K562 (cell line): ENCODE data around the gene HOXB6. TPM values are rescaled to one million over a fixed set of nuclear protein-coding genes. Genes with fewer than 3 reads are reported as not detected.

ENCODE experiments used
- CHCHD3 ChIP-seq: fragments of 250-450 bp; sonication (Bioruptor Pico); IDR thresholded peaks from 2 replicates; pipeline ENCODE4 v2.1.2; 2022; ENCODE audit warnings: mild to moderate bottlenecking
- CLOCK ChIP-seq: fragments of 250-450 bp; sonication (Bioruptor Pico); IDR thresholded peaks from 2 replicates; pipeline ENCODE4 v1.4.0; 2020; ENCODE audit warnings: mild to moderate bottlenecking, moderate library complexity, borderline replicate concordance
- E2F1 ChIP-seq: sonication (generic); formaldehyde crosslinking; IDR thresholded peaks from 2 replicates; pipeline ENCODE4 v1.8.1; 2023; ENCODE audit warnings: mild to moderate bottlenecking, missing genetic modification reagents, moderate library complexity
- IRF2 ChIP-seq: sonication (generic); formaldehyde crosslinking; IDR thresholded peaks from 2 replicates; pipeline ENCODE4 v1.8.1; 2022; ENCODE audit warnings: mild to moderate bottlenecking, missing genetic modification reagents
- JUN ChIP-seq, 2 experiments: sonication (generic) in 1 of 2; formaldehyde crosslinking in 1 of 2; IDR thresholded peaks; 2 replicates each; pipeline versions ENCODE4 v1.6.1 to v1.8.0; 2012 to 2022; ENCODE audit warnings: borderline replicate concordance in 2 of 2, mild to moderate bottlenecking in 2 of 2, improper control_type of control experiment in 1 of 2, low read depth in 1 of 2, low read length in 1 of 2, missing genetic modification reagents in 1 of 2
- JUND ChIP-seq, 2 experiments: IDR thresholded peaks; 2 replicates in 1 of 2; 3 replicates in 1 of 2; pipeline ENCODE4 v1.6.1; 2011; ENCODE audit warnings: borderline replicate concordance in 2 of 2, low read depth in 2 of 2, low read length in 2 of 2, improper control_type of control experiment in 1 of 2, missing biosample characterization in 1 of 2, missing genetic modification characterization in 1 of 2, missing genetic modification reagents in 1 of 2
- KAT7 ChIP-seq: sonication (generic); formaldehyde crosslinking; IDR thresholded peaks from 2 replicates; pipeline ENCODE4 v1.8.0; 2022; ENCODE audit warnings: missing genetic modification reagents, mild to moderate bottlenecking, borderline replicate concordance
- LEF1 ChIP-seq: fragments of 450-650 bp; IDR thresholded peaks from 2 replicates; pipeline ENCODE4 v1.6.1; 2016; ENCODE audit warnings: mild to moderate bottlenecking
- MCM2 ChIP-seq: fragments of 450-650 bp; IDR thresholded peaks from 2 replicates; pipeline ENCODE4 v1.6.1; 2017; ENCODE audit warnings: low read depth, mild to moderate bottlenecking
- MEF2A ChIP-seq: IDR thresholded peaks from 2 replicates; pipeline ENCODE4 v1.6.1; 2011; ENCODE audit warnings: low read depth, mild to moderate bottlenecking, low read length, moderate library complexity; ENCODE audit not compliant: control insufficient read depth
- POLR2AphosphoS5 ChIP-seq: IDR thresholded peaks from 2 replicates; pipeline ENCODE4 v1.6.1; 2011; ENCODE audit warnings: mild to moderate bottlenecking, low read depth, low read length, moderate library complexity; ENCODE audit not compliant: control insufficient read depth, insufficient read depth
- PRDM10 ChIP-seq: fragments of 450-650 bp; IDR thresholded peaks from 2 replicates; pipeline ENCODE4 v1.6.1; 2018; ENCODE audit not compliant: partially characterized antibody
- SP2 ChIP-seq: IDR thresholded peaks from 2 replicates; pipeline ENCODE4 v1.6.1; 2011; ENCODE audit warnings: mild to moderate bottlenecking, low read depth, low read length, moderate library complexity; ENCODE audit not compliant: poor library complexity, severe bottlenecking; ENCODE audit errors: extremely low read depth
- TRIM28 ChIP-seq: fragments of 450-650 bp; IDR thresholded peaks from 2 replicates; pipeline ENCODE4 v1.6.1; 2017
- ZBTB7A ChIP-seq: IDR thresholded peaks from 2 replicates; pipeline ENCODE4 v1.6.1; 2011; ENCODE audit warnings: low read depth, mild to moderate bottlenecking, low read length, moderate library complexity, borderline replicate concordance; ENCODE audit not compliant: control insufficient read depth
- ZNF197 ChIP-seq: fragments of 200-800 bp; sonication (Bioruptor generic); IDR thresholded peaks from 2 replicates; pipeline ENCODE4 v1.6.1; 2016; ENCODE audit warnings: low read depth, missing genetic modification characterization, missing compliant biosample characterization
- ZNF57 ChIP-seq: fragments of 450-650 bp; formaldehyde crosslinking; IDR thresholded peaks from 2 replicates; pipeline ENCODE4 v1.4.0; 2020; ENCODE audit warnings: mild to moderate bottlenecking, moderate library complexity
- polyA plus RNA-seq, 8 experiments: library from polyadenylated mRNA; depleted of rRNA in 4 of 8; stranded (reverse) in 5 of 8; unstranded in 3 of 8; fragments of >200 nt; fragmentation: Nextera tagmentation in 2 of 8; fragmentation: Illumina TruSeq in 1 of 8; extraction: Ambion mirVana in 2 of 8; extraction: Trizol in 1 of 8; gene quantifications; 2 replicates each; pipeline versions ENCODE4 v1.2.1 to v1.2.3, GENCODE V29; 2011 to 2014; ENCODE audit warnings: inconsistent platforms in 1 of 8, missing spikeins in 1 of 8
- total RNA-seq, 7 experiments: library from RNA; depleted of rRNA in 6 of 7; stranded (reverse); fragments of >200 nt in 6 of 7; fragmentation: Illumina TruSeq in 2 of 7; extraction: Trizol in 2 of 7; gene quantifications; 2 replicates each; pipeline versions ENCODE4 v1.2.1 to v1.2.3, GENCODE V29; 2011 to 2021; ENCODE audit warnings: low replicate concordance in 1 of 7

The HOXB6 gene
- total and polyA plus RNA-seq, 9 of the 15 experiments (the other 6 are each of a cell fraction or from before 2014, with no cell fraction given), result 1.2 to 14.8 (median 4.9) TPM

- TF ChIP-seq CLOCK, result no peak
- TF ChIP-seq MCM2, result no peak
- TF ChIP-seq E2F1 (CRISPR knock-in tag), result no peak
- TF ChIP-seq PRDM10, result peak; percentile 97
- TF ChIP-seq KAT7 (CRISPR knock-in tag), result no peak
- TF ChIP-seq JUND (IDR thresholded peaks at IDR 0.05; ENCODE audit: borderline replicate concordance, low read depth, low read length), result peak; percentile 78
- peak; percentile 65; the same call in 1 of the 3 replicates for TF ChIP-seq JUND (tag; IDR thresholded peaks at IDR 0.05; ENCODE audit: borderline replicate concordance, low read depth, low read length)
- no peak for TF ChIP-seq JUN (IDR thresholded peaks at IDR 0.05; ENCODE audit: borderline replicate concordance, low read depth, low read length)
- no peak for TF ChIP-seq JUN (CRISPR knock-in tag; IDR thresholded peaks at IDR 0.05; ENCODE audit: borderline replicate concordance)
- no peak for TF ChIP-seq TRIM28
- peak; percentile 62 for TF ChIP-seq LEF1
- no peak for TF ChIP-seq IRF2 (CRISPR knock-in tag)
- TF ChIP-seq CHCHD3, result no peak
- no peak for TF ChIP-seq ZNF57 (CRISPR knock-in tag)
- TF ChIP-seq POLR2AphosphoS5, result peak; percentile 83
- peak; percentile 66; the same call in 1 of the 2 replicates for TF ChIP-seq MEF2A
- TF ChIP-seq ZNF197, result no peak
- no peak; the same call in 1 of the 2 replicates for TF ChIP-seq ZBTB7A
- TF ChIP-seq SP2, result no peak
Observed at GRCh38 chr17:48555258-48556228, 49.2 kb downstream of the HOXB6 start (continued).
